SK-N-MC (cell line): ENCODE data around the gene PHC3.

Experiments used
- EZH2 ChIP-seq: fragments of 200-600 bp; sonication (generic); IDR thresholded peaks from one replicate; pipeline ENCODE4 v1.6.1; 2017; ENCODE audit warnings: antibody characterized with exemption
- FOXP2 ChIP-seq: optimal IDR thresholded peaks from 2 replicates; pipeline ENCODE3; 2011; ENCODE audit warnings: mild to moderate bottlenecking, moderate library complexity; ENCODE audit not compliant: insufficient read depth; ENCODE audit errors: extremely low read length, control extremely low read depth

- TF ChIP-seq EZH2 (no peak), FOXP2 (no peak)
Measured at GRCh38 chr3:170040418-170040817, 141.1 kb downstream of the PHC3 start.
